Fibroblast of lung (primary cell): ENCODE results near the gene PACSIN1. TPM values are rescaled to one million over a fixed set of nuclear protein-coding genes. Genes with fewer than 3 reads are reported as not detected.
A peak's percentile ranks its signal among the peaks of the same experiment; 100 is the strongest.

Source experiments
- DNase-seq, 2 donors: peaks; one replicate each; pipeline versions ENCODE4 v3.0.0 to v3.0.0-alpha.2; 2010; ENCODE audit warnings: low read depth in 2 of 2
- H2AFZ ChIP-seq: 2 replicates; pipeline ENCODE4 v1.5.1; 2012; ENCODE audit warnings: low read length, control low read depth, inconsistent platforms
- H3K27ac ChIP-seq: 2 replicates; pipeline ENCODE4 v1.5.1; 2011; ENCODE audit warnings: low read length, control low read depth; ENCODE audit not compliant: insufficient read depth
- H3K27me3 ChIP-seq: 2 replicates; pipeline ENCODE4 v1.5.1; 2011; ENCODE audit warnings: mild to moderate bottlenecking, low read length; ENCODE audit not compliant: control insufficient read depth, insufficient read depth
- H3K36me3 ChIP-seq: 2 replicates; pipeline ENCODE4 v1.5.1; 2011; ENCODE audit warnings: low read length; ENCODE audit not compliant: control insufficient read depth, insufficient read depth
- H3K4me1 ChIP-seq: 2 replicates; pipeline ENCODE4 v1.5.1; 2011; ENCODE audit warnings: low read length; ENCODE audit not compliant: control insufficient read depth, insufficient read depth; ENCODE audit errors: extremely low read depth
- H3K4me2 ChIP-seq: 2 replicates; pipeline ENCODE4 v1.5.1; 2011; ENCODE audit warnings: low read length, control low read depth; ENCODE audit not compliant: insufficient read depth; ENCODE audit errors: extremely low read depth
- H3K4me3 ChIP-seq, 4 experiments: fragments of 200-600 bp in 1 of 4; sonication (generic) in 1 of 4; replicated peaks in 1 of 4; 2 replicates each; pipeline ENCODE4 v1.5.1; 2011 to 2016; ENCODE audit warnings: low read length in 4 of 4, low read depth in 3 of 4, mild to moderate bottlenecking in 3 of 4, control low read depth in 2 of 4, inconsistent platforms in 1 of 4, mixed read lengths in 1 of 4; ENCODE audit not compliant: insufficient read depth in 1 of 4; ENCODE audit errors: control extremely low read depth in 1 of 4
- H3K79me2 ChIP-seq: 2 replicates; pipeline ENCODE4 v1.5.1; 2012; ENCODE audit warnings: mild to moderate bottlenecking, low read length, inconsistent platforms; ENCODE audit not compliant: control insufficient read depth, insufficient read depth
- H3K9ac ChIP-seq: 2 replicates; pipeline ENCODE4 v1.5.1; 2011; ENCODE audit warnings: mild to moderate bottlenecking, low read length, control low read depth; ENCODE audit not compliant: insufficient read depth
- H3K9me3 ChIP-seq: 2 replicates; pipeline ENCODE4 v1.5.1; 2012; ENCODE audit warnings: low read depth, low read length; ENCODE audit not compliant: control insufficient read depth, insufficient read depth
- H4K20me1 ChIP-seq: 2 replicates; pipeline ENCODE4 v1.5.1; 2011; ENCODE audit warnings: low read length; ENCODE audit not compliant: control insufficient read depth, insufficient read depth; ENCODE audit errors: extremely low read depth
- EZH2 ChIP-seq: IDR thresholded peaks from 2 replicates; pipeline ENCODE4 v1.5.1; 2012; ENCODE audit warnings: low read length, control low read depth, mild to moderate bottlenecking; ENCODE audit errors: missing control alignments
- polyA plus RNA-seq, 2 donors: library from polyadenylated mRNA; depleted of rRNA in 1 of 2; stranded (reverse) in 1 of 2; unstranded in 1 of 2; fragments of >200 nt; gene quantifications; 2 replicates each; pipeline ENCODE4 v1.2.1, GENCODE V29; 2011 to 2012; ENCODE audit warnings: missing spikeins in 1 of 2
- total RNA-seq: library from RNA; depleted of rRNA; stranded (reverse); fragments of >200 nt; gene quantifications from 2 replicates; pipeline ENCODE4 v1.2.1, GENCODE V29; 2014
- TF ChIP-seq, protein P1 (sequence below), 2 donors: IDR thresholded peaks in 1 of 2; conservative IDR thresholded peaks in 1 of 2; 1 replicate in 1 of 2; 2 replicates in 1 of 2; pipeline ENCODE4 v1.5.1; 2011 to 2012; ENCODE audit warnings: low read length in 2 of 2, control low read depth in 1 of 2, inconsistent platforms in 1 of 2, low read depth in 1 of 2, mild to moderate bottlenecking in 1 of 2

PACSIN1 gene
- total and polyA plus RNA-seq, 2 donors (not counting 1 experiment from before 2014, with no cell fraction given): under 0.01 TPM; not detected in 1

GRCh38 chr6:34473967-34474366, 8.1 kb downstream of the PACSIN1 start:
- Histone ChIP-seq H3K9me3 (no peaks in the 10 kb centered on the region), H3K27ac (no peak overlapping the region), H3K36me3 (no peaks in the 10 kb centered on the region), H3K4me3 (no peak overlapping the region), H3K4me2 (no peak overlapping the region), H4K20me1 (no peaks in the 10 kb centered on the region), H2AFZ (no peak overlapping the region), H3K27me3 (no peaks in the 10 kb centered on the region), H3K9ac (no peak overlapping the region), H3K4me1 (no peaks in the 10 kb centered on the region), H3K79me2 (no peaks in the 10 kb centered on the region)
- TF ChIP-seq EZH2: no peak
- TF ChIP-seq, protein P1, sequence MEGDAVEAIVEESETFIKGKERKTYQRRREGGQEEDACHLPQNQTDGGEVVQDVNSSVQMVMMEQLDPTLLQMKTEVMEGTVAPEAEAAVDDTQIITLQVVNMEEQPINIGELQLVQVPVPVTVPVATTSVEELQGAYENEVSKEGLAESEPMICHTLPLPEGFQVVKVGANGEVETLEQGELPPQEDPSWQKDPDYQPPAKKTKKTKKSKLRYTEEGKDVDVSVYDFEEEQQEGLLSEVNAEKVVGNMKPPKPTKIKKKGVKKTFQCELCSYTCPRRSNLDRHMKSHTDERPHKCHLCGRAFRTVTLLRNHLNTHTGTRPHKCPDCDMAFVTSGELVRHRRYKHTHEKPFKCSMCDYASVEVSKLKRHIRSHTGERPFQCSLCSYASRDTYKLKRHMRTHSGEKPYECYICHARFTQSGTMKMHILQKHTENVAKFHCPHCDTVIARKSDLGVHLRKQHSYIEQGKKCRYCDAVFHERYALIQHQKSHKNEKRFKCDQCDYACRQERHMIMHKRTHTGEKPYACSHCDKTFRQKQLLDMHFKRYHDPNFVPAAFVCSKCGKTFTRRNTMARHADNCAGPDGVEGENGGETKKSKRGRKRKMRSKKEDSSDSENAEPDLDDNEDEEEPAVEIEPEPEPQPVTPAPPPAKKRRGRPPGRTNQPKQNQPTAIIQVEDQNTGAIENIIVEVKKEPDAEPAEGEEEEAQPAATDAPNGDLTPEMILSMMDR (conservative IDR thresholded peaks at IDR 0.05 in 1 of 2, IDR thresholded peaks at IDR 0.05 in 1 of 2; ENCODE audit: low read depth in 1 of 2, low read length in 2 of 2): no peak
- no peak for DNase-seq

DNA sequence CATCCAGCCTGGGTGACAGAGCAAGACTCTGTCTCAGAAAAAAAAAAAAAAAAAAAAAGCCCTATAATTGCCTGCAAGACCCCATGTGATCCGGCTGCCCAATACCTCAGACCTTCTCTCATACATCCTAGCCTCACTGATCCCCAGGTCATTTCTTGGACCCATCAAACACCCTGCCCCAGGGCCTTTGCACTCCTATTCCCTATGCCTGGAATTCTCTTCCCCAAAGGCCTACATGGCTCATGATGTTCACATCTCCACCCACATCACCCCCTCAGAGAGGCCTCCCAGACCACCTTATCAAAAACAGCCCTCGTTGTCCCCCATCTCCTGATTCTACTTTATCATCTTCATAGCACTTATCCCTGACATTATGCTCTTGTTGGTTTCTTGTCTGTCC, 8.9 kb downstream of the PACSIN1 start:
- Histone ChIP-seq H3K9me3 (no peaks in the 10 kb centered on the region), H3K4me3 (no peak overlapping the region), H3K27ac (no peak overlapping the region), H3K4me1 (no peaks in the 10 kb centered on the region), H3K79me2 (no peaks in the 10 kb centered on the region), H2AFZ (no peak overlapping the region), H3K27me3 (no peaks in the 10 kb centered on the region), H3K9ac (no peak overlapping the region), H3K4me2 (no peak overlapping the region), H3K36me3 (no peaks in the 10 kb centered on the region), H4K20me1 (no peaks in the 10 kb centered on the region)
- TF ChIP-seq, protein P1 (conservative IDR thresholded peaks at IDR 0.05 in 1 of 2, IDR thresholded peaks at IDR 0.05 in 1 of 2; ENCODE audit: low read depth in 1 of 2, low read length in 2 of 2): no peak
- TF ChIP-seq EZH2: no peak
- no peak for DNase-seq

GRCh38 chr6:34475238-34475682, 9.4 kb downstream of the PACSIN1 start:
- TF ChIP-seq, protein P1 (conservative IDR thresholded peaks at IDR 0.05 in 1 of 2, IDR thresholded peaks at IDR 0.05 in 1 of 2; ENCODE audit: low read depth in 1 of 2, low read length in 2 of 2): no peak
- no peak for TF ChIP-seq EZH2
- peak in 1 of 2 donors; percentile 27 for DNase-seq
- no peak overlapping the region for H3K27ac ChIP-seq
- H4K20me1 ChIP-seq: no peaks in the 10 kb centered on the region
- no peaks in the 10 kb centered on the region for H3K4me1 ChIP-seq
- H3K9ac ChIP-seq: no peak overlapping the region
- no peak overlapping the region for H2AFZ ChIP-seq
- H3K9me3 ChIP-seq: no peaks in the 10 kb centered on the region
- no peak overlapping the region for H3K4me3 ChIP-seq
- no peak overlapping the region for H3K4me2 ChIP-seq
- H3K36me3 ChIP-seq: no peaks in the 10 kb centered on the region
- H3K27me3 ChIP-seq: no peaks in the 10 kb centered on the region
- no peaks in the 10 kb centered on the region for H3K79me2 ChIP-seq
